Measurements from ENCODE around the gene CLCN4.

DNA sequence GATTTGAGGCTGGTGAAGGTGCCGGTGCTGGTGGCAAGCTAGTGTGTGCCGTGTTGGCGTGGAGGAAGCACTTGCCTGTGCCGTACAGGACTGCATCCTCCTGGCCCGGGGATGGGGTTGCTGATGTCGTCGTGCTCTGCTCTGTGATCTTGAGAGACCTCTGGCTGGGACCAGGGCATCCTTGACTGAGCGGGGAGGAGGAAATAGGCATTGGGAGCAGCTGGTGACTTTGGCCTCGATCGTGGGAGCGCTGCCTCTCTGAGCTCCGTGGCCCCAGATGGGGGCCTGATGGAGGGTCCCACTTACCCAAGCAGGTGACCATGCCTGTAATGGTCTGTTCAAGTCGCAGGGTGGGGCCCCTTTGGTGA is 31.5 kb upstream of the CLCN4 start:
- TF ChIP-seq, protein P1, sequence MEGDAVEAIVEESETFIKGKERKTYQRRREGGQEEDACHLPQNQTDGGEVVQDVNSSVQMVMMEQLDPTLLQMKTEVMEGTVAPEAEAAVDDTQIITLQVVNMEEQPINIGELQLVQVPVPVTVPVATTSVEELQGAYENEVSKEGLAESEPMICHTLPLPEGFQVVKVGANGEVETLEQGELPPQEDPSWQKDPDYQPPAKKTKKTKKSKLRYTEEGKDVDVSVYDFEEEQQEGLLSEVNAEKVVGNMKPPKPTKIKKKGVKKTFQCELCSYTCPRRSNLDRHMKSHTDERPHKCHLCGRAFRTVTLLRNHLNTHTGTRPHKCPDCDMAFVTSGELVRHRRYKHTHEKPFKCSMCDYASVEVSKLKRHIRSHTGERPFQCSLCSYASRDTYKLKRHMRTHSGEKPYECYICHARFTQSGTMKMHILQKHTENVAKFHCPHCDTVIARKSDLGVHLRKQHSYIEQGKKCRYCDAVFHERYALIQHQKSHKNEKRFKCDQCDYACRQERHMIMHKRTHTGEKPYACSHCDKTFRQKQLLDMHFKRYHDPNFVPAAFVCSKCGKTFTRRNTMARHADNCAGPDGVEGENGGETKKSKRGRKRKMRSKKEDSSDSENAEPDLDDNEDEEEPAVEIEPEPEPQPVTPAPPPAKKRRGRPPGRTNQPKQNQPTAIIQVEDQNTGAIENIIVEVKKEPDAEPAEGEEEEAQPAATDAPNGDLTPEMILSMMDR (IDR thresholded peaks at IDR 0.05; ENCODE audit: low read length): no peak
- no peak for TF ChIP-seq EZH2 (IDR thresholded peaks at IDR 0.05; ENCODE audit: borderline replicate concordance, low read length)

All from OCI-LY1 (cell line).